ENCODE measurements around the gene GOLGA7B.
A peak's percentile ranks its signal among the peaks of the same experiment; 100 is the strongest.

The GOLGA7B gene

GRCh38 chr10:97889461-97890265 is 40.0 kb downstream of the GOLGA7B start:
- peak; percentile 35 for DNase-seq (ENCODE audit: low read depth)
- no peak overlapping the region for H3K4me3 ChIP-seq (ENCODE audit: low read depth, low read length)

- DNase-seq (ENCODE audit: low read depth) = no peak
- H3K4me3 ChIP-seq (ENCODE audit: low read depth, low read length) = no peak overlapping the region
These were observed 42.0 kb downstream of the GOLGA7B start for GRCh38 chr10:97891497-97892167.

GRCh38 chr10:97892506-97892905 is 42.9 kb downstream of the GOLGA7B start:
- DNase-seq (ENCODE audit: low read depth) = no peak
- H3K4me3 ChIP-seq (ENCODE audit: low read depth, low read length) = no peak overlapping the region

- H3K4me3 ChIP-seq (ENCODE audit: low read depth, low read length) = no peak overlapping the region
- no peak for DNase-seq (ENCODE audit: low read depth)
These were observed 43.3 kb downstream of the GOLGA7B start for GRCh38 chr10:97892939-97893338.

- no peak for DNase-seq (ENCODE audit: low read depth)
- H3K4me3 ChIP-seq (ENCODE audit: low read depth, low read length) = no peak overlapping the region
These were observed 44.4 kb downstream of the GOLGA7B start for GRCh38 chr10:97894092-97894491.

- no peak overlapping the region for H3K4me3 ChIP-seq (ENCODE audit: low read depth, low read length)
- DNase-seq (ENCODE audit: low read depth) = no peak
These were observed 45.4 kb downstream of the GOLGA7B start for GRCh38 chr10:97895084-97895483.

- DNase-seq (ENCODE audit: low read depth) = no peak
- no peak overlapping the region for H3K4me3 ChIP-seq (ENCODE audit: low read depth, low read length)
These were observed 46.3 kb downstream of the GOLGA7B start for GRCh38 chr10:97895915-97896314.

GRCh38 chr10:97896756-97897358 is 47.2 kb downstream of the GOLGA7B start:
- no peak overlapping the region for H3K4me3 ChIP-seq (ENCODE audit: low read depth, low read length)
- DNase-seq (ENCODE audit: low read depth) = no peak

GRCh38 chr10:97898429-97898828 is 48.8 kb downstream of the GOLGA7B start:
- no peak for DNase-seq (ENCODE audit: low read depth)
- H3K4me3 ChIP-seq (ENCODE audit: low read depth, low read length) = no peak overlapping the region

GRCh38 chr10:97901381-97901780 is 51.7 kb downstream of the GOLGA7B start:
- no peak for DNase-seq (ENCODE audit: low read depth)
- no peak overlapping the region for H3K4me3 ChIP-seq (ENCODE audit: low read depth, low read length)

GRCh38 chr10:97903128-97904017 is 53.7 kb downstream of the GOLGA7B start:
- H3K4me3 ChIP-seq (ENCODE audit: low read depth, low read length) = no peak overlapping the region
- DNase-seq (ENCODE audit: low read depth) = no peak

GRCh38 chr10:97904018-97904381 is 54.4 kb downstream of the GOLGA7B start:
- H3K4me3 ChIP-seq (ENCODE audit: low read depth, low read length) = no peak overlapping the region
- DNase-seq (ENCODE audit: low read depth) = no peak

- DNase-seq (ENCODE audit: low read depth) = no peak
- H3K4me3 ChIP-seq (ENCODE audit: low read depth, low read length) = no peak overlapping the region
These were observed 54.9 kb downstream of the GOLGA7B start for GRCh38 chr10:97904576-97904975.

- no peak overlapping the region for H3K4me3 ChIP-seq (ENCODE audit: low read depth, low read length)
- no peak for DNase-seq (ENCODE audit: low read depth)
These were observed 55.6 kb downstream of the GOLGA7B start for GRCh38 chr10:97905276-97905675.

GRCh38 chr10:97907211-97907610 is 57.6 kb downstream of the GOLGA7B start:
- no peak for DNase-seq (ENCODE audit: low read depth)
- H3K4me3 ChIP-seq (ENCODE audit: low read depth, low read length) = no peak overlapping the region

- no peak for DNase-seq (ENCODE audit: low read depth)
- H3K4me3 ChIP-seq (ENCODE audit: low read depth, low read length) = no peak overlapping the region
These were observed 58.2 kb downstream of the GOLGA7B start for GRCh38 chr10:97907830-97908229.

GRCh38 chr10:97910661-97911060 is 61.0 kb downstream of the GOLGA7B start:
- DNase-seq (ENCODE audit: low read depth) = no peak
- no peak overlapping the region for H3K4me3 ChIP-seq (ENCODE audit: low read depth, low read length)

GRCh38 chr10:97911217-97911616 is 61.6 kb downstream of the GOLGA7B start:
- H3K4me3 ChIP-seq (ENCODE audit: low read depth, low read length) = no peak overlapping the region
- no peak for DNase-seq (ENCODE audit: low read depth)

GRCh38 chr10:97913193-97913592 is 63.5 kb downstream of the GOLGA7B start:
- H3K4me3 ChIP-seq (ENCODE audit: low read depth, low read length) = no peak overlapping the region
- no peak for DNase-seq (ENCODE audit: low read depth)

- H3K4me3 ChIP-seq (ENCODE audit: low read depth, low read length) = no peak overlapping the region
- no peak for DNase-seq (ENCODE audit: low read depth)
These were observed 64.0 kb downstream of the GOLGA7B start for GRCh38 chr10:97913614-97914013.

All from skeletal muscle cell (primary cell).